GM20431 (cell line): ENCODE data around the gene TMPRSS7.

Experiments used
- in situ Hi-C: fragments of 300-500 bp; cut with MseI, MboI; formaldehyde crosslinking; loops from one replicate; pipeline ENCODE4 v1.15.0; 2020; ENCODE audit warnings: low sequenced_read_pairs; ENCODE audit not compliant: unreplicated experiment

Gene TMPRSS7

GRCh38 chr3:112034436-112034835 is at the start of gene TMPRSS7:
TMPRSS7 (plus strand) TSS chr3:112034736; CDS start chr3:112034846, 110 bp downstream.
- in situ Hi-C loops: no loop called here

GRCh38 chr3:111986800-111987199 is 47.7 kb upstream of the TMPRSS7 start:
- in situ Hi-C loops: no loop called here

- in situ Hi-C loops: no loop called here
Observed at GRCh38 chr3:111989061-111989678, 45.4 kb upstream of the TMPRSS7 start.

- in situ Hi-C loops: no loop called here
Observed at GRCh38 chr3:111993038-111993437, 41.5 kb upstream of the TMPRSS7 start.

GRCh38 chr3:111998636-111999483 is 35.7 kb upstream of the TMPRSS7 start, which contains the start of gene TAGLN3:
TAGLN3 (plus strand) TSS chr3:111998922; CDS start chr3:111999423, 501 bp downstream.
- in situ Hi-C loops: no loop called here

GRCh38 chr3:111999484-112000324 is 34.8 kb upstream of the TMPRSS7 start:
- in situ Hi-C loops: no loop called here

GRCh38 chr3:112000367-112000771 is 34.2 kb upstream of the TMPRSS7 start:
- in situ Hi-C loops: no loop called here

GRCh38 chr3:112000966-112001365 is 33.6 kb upstream of the TMPRSS7 start:
- in situ Hi-C loops: no loop called here

- in situ Hi-C loops: no loop called here
Observed at GRCh38 chr3:112001526-112001925, 33.0 kb upstream of the TMPRSS7 start.

- in situ Hi-C loops: no loop called here
Observed at GRCh38 chr3:112002096-112002971, 32.2 kb upstream of the TMPRSS7 start.

GRCh38 chr3:112003321-112004080 is 31.0 kb upstream of the TMPRSS7 start:
- in situ Hi-C loops: no loop called here

- in situ Hi-C loops: no loop called here
Observed at GRCh38 chr3:112004187-112004586, 30.3 kb upstream of the TMPRSS7 start.

- in situ Hi-C loops: no loop called here
Observed at GRCh38 chr3:112004669-112005068, 29.9 kb upstream of the TMPRSS7 start.

- in situ Hi-C loops: no loop called here
Observed at GRCh38 chr3:112005091-112005672, 29.4 kb upstream of the TMPRSS7 start.

- in situ Hi-C loops: no loop called here
Observed at GRCh38 chr3:112007633-112008032, 26.9 kb upstream of the TMPRSS7 start.

GRCh38 chr3:112009670-112010069 is 24.9 kb upstream of the TMPRSS7 start:
- in situ Hi-C loops: no loop called here

- in situ Hi-C loops: no loop called here
Observed at GRCh38 chr3:112010636-112011035, 23.9 kb upstream of the TMPRSS7 start.

- in situ Hi-C loops: no loop called here
Observed at GRCh38 chr3:112011376-112011940, 23.1 kb upstream of the TMPRSS7 start.
